ENCODE results near the gene IL1B. TPM values are rescaled to one million over a fixed set of nuclear protein-coding genes. Genes with fewer than 3 reads are reported as not detected.
A peak's percentile ranks its signal among the peaks of the same experiment; 100 is the strongest.

Gene IL1B
- 1 to 10 TPM in 1 of 3 donors, under 1 TPM in 2; 0.47 to 1.7 (median 0.50) TPM for polyA plus RNA-seq (ENCODE audit: insufficient read length in 3 of 3)

DNA sequence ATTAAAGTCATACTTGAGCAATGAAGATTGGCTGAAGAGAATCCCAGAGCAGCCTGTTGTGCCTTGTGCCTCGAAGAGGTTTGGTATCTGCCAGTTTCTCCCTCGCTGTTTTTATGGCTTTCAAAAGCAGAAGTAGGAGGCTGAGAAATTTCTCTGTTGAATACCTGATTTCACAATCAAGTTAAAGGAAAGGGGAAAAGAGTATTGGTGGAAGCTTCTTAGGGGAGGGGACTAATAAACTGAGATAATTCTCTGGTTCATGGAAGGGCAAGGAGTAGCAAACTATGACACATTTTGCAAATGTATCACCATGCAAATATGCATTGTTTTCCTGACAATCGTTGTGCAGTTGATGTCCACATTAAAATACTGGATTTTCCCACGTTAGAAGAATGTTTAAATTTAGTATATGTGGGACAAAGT is at the start of gene IL1B:
Gene IL1B (minus strand): TSS at position 85 of the 423 bp plus-strand sequence. CDS start 550 bp downstream, outside the sequence.
- no peak for DNase-seq (ENCODE audit: low read depth in 3 of 3, low spot score in 2 of 3)

GRCh38 chr2:112886291-112886690 is 49.7 kb upstream of the IL1B start:
- DNase-seq (ENCODE audit: low read depth in 3 of 3, low spot score in 2 of 3) = no peak

DNA sequence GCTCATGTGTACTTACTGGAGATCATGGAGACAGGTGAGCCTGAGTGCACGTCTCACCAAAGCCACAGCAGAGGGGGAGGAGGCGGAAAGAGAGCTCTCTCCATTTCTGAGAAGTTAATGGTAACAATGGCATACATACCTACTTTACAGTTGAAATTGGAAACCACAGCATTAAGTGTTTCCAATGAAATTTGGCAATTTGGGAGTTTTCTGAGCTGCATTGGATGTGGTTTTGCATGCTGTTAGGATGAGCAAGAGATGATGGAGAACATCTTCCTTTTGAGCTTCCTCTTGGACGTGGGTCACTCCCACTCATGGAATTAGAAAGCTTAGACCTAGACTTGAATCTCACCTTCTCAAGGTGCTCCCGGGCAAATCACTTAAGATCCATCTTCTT is 48.9 kb upstream of the IL1B start:
- no peak for DNase-seq (ENCODE audit: low read depth in 3 of 3, low spot score in 2 of 3)

DNA sequence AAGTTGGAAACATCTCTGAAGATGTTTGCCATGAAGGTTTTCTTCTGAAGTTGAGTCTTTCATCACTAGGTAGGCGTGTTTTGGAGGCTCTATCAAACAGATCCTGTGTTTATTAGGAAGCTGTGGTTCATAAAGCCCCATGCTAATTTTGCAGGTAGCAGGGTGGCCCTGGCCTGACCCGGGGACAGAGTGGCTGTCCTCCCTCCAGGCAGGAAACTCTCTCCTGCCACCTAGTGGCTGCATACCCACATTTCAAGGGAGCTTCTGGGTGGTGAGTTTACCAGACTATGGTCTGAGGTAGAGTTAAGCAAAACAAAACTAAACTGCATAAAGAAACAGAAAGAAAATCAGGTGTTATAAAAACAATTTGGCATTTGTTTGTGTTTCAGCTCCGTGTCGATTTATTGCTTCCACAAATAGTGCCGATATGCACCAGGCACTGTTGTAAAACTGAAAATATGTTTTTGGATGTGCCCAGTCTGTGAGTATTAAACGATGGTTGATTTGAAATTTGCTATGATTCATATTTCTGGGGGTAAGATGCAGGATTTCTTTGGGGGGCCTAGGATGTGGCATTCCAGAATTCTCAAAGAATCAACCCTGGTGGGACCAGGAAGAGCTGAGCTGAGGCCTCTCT is 48.4 kb upstream of the IL1B start:
- DNase-seq (ENCODE audit: low read depth in 3 of 3, low spot score in 2 of 3) = no peak

DNA sequence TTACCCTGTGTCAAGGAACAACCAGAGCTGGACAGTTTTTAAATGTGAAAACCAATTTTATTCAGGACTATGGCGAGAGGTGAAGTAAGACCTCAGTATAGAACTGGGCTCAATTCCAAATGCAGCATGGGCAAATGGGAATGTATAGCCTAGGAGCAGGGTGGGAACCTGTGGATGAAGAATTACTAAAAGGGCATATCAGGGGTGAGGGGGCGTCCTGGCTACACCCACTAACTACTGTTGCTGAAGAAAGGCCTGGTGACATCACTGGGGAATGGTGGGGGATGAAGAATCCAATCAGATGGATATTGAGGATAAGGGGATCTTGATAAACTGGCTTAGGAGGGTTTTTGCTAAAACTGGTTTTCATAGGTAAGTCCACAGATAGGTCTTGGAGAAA is 47.1 kb upstream of the IL1B start:
- no peak for DNase-seq (ENCODE audit: low read depth in 3 of 3, low spot score in 2 of 3)

GRCh38 chr2:112881217-112881985 is 44.8 kb upstream of the IL1B start:
- no peak for DNase-seq (ENCODE audit: low read depth in 3 of 3, low spot score in 2 of 3)

DNA sequence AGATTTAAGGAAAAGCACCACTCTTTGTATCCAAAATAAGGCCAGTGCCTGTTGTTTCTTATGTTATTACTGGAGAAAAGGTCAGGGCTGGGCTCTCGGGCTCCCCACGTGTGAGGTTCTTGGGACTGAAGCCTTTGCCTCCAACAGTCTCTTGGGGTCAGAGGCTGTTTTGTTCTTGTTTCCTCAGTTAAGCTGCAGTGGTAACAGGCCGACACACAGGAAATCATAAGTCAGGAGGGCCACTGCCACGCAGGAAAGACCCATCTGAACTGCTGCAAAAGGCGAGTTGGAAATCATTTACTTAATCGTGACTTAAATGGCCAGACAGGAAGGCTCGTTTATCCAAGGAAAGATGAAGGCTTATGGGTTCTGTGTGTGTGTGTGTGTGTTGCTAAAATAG is 44.1 kb upstream of the IL1B start:
- no peak for DNase-seq (ENCODE audit: low read depth in 3 of 3, low spot score in 2 of 3)

DNA sequence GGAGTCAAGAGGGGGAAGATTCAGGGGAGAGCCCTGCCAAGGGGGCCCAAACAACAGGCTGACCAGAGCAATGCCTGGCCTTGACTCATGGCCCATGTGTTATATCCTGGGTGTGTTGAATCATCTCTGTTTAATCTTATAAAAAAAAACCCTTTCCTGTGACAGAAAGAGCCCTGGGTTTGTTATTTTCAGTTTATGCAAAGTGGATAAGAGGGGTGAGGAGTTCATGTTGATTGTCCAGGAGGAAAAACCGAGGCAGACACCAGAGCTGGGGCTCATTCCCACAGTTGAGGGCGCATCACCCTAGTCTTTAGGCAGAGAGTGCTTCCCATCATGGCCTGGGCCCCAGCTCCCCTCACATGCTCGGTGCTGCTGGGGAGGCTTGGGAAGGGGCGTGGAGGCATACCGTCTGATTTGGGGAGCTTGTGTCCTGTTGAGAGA is 43.5 kb upstream of the IL1B start:
- no peak for DNase-seq (ENCODE audit: low read depth in 3 of 3, low spot score in 2 of 3)

DNA sequence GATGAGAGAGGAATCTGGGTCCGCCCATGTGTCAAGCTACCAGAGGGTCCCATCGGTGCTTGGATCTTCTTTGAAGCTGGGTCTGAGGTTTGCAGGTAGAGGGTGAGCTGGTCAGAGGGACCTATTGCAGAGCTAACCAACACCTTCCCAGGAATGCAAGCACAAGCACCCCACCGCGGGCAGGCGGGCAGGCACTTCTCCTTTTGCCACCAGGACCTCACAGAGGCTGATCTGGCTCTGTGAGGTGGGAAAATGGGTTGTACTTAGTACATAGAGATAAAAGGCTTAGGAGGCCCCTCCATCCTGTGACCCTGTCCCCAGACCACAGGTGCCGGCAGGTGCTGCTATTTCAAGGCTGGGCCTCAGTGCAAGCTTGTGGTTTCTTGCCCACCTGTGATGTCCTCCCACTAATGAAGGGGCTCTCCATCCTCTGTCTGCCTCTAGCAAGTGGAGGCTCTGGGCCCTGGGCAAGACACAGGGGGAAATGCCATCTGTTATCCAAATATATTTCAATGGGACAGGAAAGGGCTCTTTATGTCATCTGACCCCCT is 43.0 kb upstream of the IL1B start:
- DNase-seq (ENCODE audit: low read depth in 3 of 3, low spot score in 2 of 3) = no peak

DNA sequence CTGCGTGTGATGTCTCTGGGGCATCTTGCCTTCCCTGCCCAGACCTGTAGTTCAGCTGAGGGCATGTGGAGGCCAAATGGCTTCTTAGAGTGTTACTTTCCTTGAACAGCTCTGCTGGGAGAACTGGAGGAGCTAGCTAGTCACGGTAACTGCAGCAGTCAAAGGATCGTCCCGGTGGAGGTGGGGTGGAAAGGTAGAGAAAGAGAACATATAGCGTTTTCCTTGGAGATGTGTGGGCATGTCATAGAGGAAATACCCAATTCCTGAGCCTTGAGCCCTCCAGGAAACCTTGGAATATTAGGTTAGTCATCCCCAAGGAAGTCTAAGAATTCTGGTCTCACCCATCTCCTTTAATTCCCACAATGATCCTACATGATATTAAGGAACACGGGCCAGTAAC is 40.8 kb upstream of the IL1B start:
- DNase-seq (ENCODE audit: low read depth in 3 of 3, low spot score in 2 of 3) = no peak

DNA sequence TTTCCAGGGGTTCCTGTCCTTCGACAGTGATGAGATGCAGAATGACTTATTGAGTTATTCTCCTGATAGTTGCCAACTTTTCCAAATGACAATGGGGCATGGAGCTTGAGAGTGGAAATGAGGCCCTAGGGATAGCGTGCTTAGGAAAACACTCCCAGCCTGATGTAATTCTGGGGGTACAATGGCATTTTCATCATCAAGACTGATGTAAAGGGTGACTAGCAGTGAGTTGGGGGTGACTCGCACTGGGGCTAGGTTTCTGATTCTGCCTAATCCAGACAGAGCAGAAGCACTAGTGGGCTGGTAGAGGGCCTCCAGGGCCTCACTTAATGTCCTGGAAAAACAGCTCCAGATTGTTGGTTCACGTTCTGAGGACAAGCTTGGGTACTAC is 40.4 kb upstream of the IL1B start:
- DNase-seq (ENCODE audit: low read depth in 3 of 3, low spot score in 2 of 3) = no peak

- DNase-seq (ENCODE audit: low read depth in 3 of 3, low spot score in 2 of 3) = no peak
Measured at GRCh38 chr2:112876257-112876970, 39.8 kb upstream of the IL1B start.

DNA sequence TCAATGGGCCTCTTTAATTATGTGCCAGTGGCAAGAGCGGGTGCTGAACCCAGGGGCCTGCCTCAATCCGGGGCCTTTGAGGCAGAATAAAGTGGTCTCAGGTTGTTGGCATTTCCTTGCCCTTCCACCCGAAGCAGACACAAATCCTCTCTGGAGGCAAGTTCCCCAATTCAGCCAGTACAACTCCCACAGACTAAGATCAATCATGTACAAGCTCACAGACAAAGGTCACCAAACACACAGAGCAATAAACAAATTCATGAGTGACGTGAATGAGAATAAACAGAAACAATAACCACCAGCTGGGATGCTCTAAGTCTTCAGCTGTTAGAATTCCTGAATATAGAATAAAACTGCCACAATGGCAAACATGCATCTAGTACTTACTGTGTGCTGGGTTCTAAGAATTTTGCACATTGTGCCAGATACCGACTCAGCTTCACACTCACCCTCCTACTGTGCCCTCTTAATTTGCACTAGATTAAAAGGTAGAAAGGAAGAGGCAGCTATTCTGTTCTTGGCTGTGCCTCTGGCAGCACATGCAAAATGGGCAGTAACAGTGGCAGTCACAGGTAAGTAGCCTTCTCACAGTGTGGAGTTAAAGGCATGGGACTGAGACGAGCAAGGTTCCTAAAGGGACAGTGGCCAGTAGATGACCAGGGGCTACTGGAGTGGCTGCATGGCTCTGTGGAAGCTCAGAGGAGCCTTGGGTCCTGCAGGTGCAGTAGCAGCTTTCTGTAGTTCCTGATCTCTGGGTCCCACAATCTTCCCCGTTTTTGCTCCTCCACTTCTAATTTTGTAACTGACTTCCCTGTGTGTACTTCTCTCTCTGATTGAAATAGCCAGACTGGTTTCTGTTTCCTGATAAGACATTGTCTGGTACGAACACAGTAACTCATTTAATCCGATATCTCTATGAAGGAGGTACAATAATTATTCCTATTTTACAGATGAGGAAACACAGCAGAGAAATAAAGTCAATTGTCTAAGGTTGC is 34.6 kb upstream of the IL1B start:
- no peak for DNase-seq (ENCODE audit: low read depth in 3 of 3, low spot score in 2 of 3)

DNA sequence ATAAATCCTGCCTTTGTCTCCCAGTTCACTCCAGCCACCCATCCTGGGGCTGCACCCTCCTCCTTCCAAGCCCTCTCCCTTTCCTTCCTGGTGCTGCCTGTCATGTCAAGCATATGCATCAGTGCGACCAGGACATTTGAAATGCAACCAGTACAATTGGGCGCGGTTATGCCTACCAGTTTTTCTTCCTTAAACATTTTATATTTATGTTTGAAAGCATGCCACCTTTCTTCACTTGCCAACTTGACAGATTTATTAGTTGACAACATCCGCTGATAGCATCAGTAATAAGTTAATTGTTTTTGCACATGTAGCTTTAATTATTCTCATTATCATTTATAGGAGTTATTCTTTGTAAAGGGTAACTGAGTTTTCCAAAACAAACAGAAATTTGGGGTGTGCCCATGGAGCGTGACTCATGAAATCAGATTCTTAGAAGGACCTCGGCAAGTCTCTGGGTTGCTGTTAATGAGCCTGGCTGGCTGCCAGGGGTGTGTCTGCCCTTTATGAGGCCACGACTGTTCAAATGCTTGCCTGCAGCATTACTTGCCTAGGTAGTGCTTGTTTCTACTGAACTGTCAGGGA is 32.8 kb upstream of the IL1B start:
- DNase-seq (ENCODE audit: low read depth in 3 of 3, low spot score in 2 of 3) = peak; percentile 20 to 52 (median 34)

DNA sequence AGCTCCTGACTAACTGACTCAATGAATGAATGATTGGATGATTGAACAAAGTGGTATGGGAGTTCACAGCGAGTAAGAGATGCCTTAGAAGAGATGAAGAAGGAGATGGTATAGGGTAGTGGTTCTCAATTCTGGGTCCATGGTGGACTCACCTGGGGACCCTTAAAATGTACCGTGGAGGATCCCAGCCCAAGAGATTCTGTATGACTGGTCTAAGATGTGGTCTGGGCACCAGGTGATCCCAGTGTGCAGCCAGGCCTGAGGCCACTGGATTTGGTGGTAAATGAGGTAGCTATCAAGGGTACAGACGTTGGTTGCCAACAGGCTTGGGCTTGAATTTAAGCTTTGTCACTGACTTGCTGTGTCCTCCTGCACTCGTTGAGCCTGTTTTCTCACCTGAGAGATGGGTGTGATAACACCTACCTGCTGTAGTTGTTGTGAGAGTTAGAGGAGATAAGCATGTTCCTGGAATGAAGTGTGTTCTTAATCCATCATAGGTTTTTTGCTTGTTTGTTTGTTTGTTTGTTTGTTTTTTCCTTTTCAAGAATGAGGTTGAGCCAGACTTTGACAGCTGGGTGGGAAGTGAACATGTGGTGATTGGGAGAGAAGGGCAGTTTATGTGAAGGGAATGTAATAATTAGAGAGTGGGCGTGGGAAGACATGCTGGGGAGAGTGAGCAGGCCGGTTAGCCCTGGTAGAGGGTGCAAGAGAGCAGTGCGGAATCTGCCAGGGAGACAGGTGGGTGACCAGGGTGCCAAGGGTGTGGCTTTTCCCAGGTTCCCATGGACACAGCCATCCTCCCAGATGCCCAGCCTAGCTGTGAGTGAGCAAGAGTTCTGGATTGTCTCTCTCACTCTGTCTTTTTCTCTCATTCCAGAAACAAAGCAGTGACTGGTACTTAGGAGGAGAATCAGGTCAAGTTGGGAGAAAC is 31.4 kb upstream of the IL1B start:
- no peak for DNase-seq (ENCODE audit: low read depth in 3 of 3, low spot score in 2 of 3)

DNA sequence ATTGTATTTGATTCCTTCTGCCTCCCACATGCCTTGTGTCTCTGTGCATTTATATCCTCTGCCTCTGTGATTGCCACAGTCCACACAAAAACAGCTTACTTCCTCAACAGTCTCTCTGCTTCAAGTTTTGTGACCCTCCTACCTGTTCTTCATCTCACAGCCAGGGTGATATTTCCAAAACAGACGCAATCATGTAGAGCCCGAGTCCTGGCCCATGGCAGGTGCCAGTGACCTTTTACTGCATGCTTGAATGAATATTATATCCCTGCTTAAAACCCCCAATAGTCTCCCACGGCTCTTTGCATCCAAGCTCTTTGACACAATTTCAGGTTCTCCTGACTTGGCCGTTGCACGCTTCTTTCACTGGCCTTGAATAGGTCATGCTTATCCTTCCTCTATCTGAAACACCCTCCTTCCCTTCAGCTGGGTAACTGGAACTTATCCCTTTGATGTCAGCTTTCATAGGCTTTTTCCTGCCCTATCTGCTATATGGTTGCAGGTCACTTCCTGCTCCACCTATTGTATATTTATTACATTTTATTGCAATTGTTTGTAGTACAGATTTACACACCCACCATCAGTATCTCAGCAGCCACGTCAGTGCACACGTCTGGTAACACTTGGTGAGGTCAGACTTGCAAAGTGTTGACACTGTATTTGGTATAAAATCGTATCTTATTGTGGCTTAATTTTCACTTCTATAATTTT is 29.7 kb upstream of the IL1B start:
- no peak for DNase-seq (ENCODE audit: low read depth in 3 of 3, low spot score in 2 of 3)

DNA sequence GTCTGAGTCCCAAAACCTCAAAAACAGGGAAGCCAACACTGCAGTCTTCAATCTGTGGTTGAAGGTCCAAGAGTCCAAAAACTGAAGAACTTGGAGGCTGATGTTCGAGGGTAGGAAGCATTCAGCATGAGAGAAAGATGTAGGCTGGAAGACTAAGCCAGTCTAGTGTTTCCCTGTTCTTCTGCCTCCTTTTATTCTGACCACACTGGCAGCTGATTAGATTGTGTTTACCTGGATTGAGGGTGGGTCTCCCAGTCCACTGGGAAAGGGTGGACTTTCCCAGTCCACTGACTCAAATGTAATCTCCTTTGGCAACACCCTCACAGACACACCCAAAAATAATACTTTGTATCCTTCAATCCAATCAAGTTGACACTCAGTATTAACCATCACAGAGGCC is 27.5 kb upstream of the IL1B start:
- DNase-seq (ENCODE audit: low read depth in 3 of 3, low spot score in 2 of 3) = no peak
